ENCODE measurements around the gene PXDN. TPM values are rescaled to one million over a fixed set of nuclear protein-coding genes. Genes with fewer than 3 reads are reported as not detected.

The PXDN gene
- total and polyA plus RNA-seq, 2 of the 4 experiments (the other 2 are of a cell fraction), result 153 to 332 TPM

DNA sequence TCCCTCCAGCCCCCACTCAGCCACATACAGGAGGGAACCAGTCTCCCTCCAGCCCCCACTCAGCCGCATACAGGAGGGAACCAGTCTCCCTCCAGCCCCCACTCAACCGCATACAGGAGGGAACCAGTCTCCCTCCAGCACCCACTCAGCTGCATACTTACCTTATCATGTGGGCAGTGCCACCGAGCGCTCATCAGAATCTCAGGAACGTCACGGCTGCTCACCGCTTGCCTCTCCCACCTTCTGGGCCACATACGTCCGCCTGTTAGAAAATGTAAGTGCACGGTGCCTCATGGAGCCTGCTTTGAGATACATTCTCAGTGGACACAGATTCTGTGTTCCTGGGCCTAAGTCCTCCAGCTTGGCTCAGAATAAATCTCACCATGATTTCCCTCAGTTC lies 124.8 kb downstream of the PXDN start:
- no peak for ATAC-seq (ENCODE audit: low read depth)
- peaks cover 3% of the 10 kb centered on the region; the same call in 1 of the 2 replicates for H3K9me1 ChIP-seq (ENCODE audit: insufficient read depth, low read length)
- BruUV-seq (replicated peaks), result no TSS peak
- H3K4ac ChIP-seq (ENCODE audit: low read depth, low read length), result no peak overlapping the region
- H3K9ac ChIP-seq (ENCODE audit: low read depth, low read length), result no peak overlapping the region
- dilution Hi-C loops (cut with HindIII; ENCODE audit: low sequenced_read_pairs, unreplicated experiment), result no loop called here
- DNase-seq, result no peak
- POLR2A ChIA-PET (ENCODE audit: unreplicated experiment), result no interaction called here
- H3K18ac ChIP-seq (ENCODE audit: low read depth, low read length), result no peak overlapping the region
- 80% methylated on average over 7 of the region's 10 CpGs; no CpG with 5 or more reads in 1 of the 2 experiments for WGBS, 2 experiments (ENCODE audit: extremely low coverage in 2 of 2, insufficient read length in 1 of 2)
- CTCF ChIA-PET, result no interaction called here
- no peak overlapping the region for H3K56ac ChIP-seq (ENCODE audit: extremely low read depth, insufficient read depth, low read length)
- H3K4me1 ChIP-seq (ENCODE audit: control insufficient read depth, insufficient read depth, low read length), result no peaks in the 10 kb centered on the region
- H3K14ac ChIP-seq (replicated peaks; ENCODE audit: low read depth, low read length), result no peak overlapping the region
- no peak overlapping the region for H4K8ac ChIP-seq (ENCODE audit: low read depth in 2 of 2, low read length in 2 of 2)
- H3K79me1 ChIP-seq (ENCODE audit: low read depth in 1 of 2, low read length in 2 of 2), result no peaks in the 10 kb centered on the region
- H2BK120ac ChIP-seq (ENCODE audit: low read depth, low read length), result no peak overlapping the region
- in situ Hi-C loops (cut with MboI; ENCODE audit: low sequenced_read_pairs), result no loop called here
- no peak overlapping the region for H3K4me3 ChIP-seq (ENCODE audit: insufficient read depth, low read depth, low read length)
- H2BK15ac ChIP-seq (ENCODE audit: low read depth, low read length), result no peak overlapping the region
- TF ChIP-seq MAFK (IDR thresholded peaks at IDR 0.05; ENCODE audit: low read depth, low read length), result no peak
- no peak for TF ChIP-seq CEBPB (IDR thresholded peaks at IDR 0.05; ENCODE audit: low read depth, low read length)
- TF ChIP-seq RCOR1 (IDR thresholded peaks at IDR 0.05; ENCODE audit: insufficient replicate concordance, low read length), result no peak
- no peak for TF ChIP-seq CHD1 (IDR thresholded peaks at IDR 0.05; ENCODE audit: low read depth, low read length)
- TF ChIP-seq POLR2A (IDR thresholded peaks at IDR 0.05; ENCODE audit: low read depth, low read length), result no peak
- TF ChIP-seq, protein P1, sequence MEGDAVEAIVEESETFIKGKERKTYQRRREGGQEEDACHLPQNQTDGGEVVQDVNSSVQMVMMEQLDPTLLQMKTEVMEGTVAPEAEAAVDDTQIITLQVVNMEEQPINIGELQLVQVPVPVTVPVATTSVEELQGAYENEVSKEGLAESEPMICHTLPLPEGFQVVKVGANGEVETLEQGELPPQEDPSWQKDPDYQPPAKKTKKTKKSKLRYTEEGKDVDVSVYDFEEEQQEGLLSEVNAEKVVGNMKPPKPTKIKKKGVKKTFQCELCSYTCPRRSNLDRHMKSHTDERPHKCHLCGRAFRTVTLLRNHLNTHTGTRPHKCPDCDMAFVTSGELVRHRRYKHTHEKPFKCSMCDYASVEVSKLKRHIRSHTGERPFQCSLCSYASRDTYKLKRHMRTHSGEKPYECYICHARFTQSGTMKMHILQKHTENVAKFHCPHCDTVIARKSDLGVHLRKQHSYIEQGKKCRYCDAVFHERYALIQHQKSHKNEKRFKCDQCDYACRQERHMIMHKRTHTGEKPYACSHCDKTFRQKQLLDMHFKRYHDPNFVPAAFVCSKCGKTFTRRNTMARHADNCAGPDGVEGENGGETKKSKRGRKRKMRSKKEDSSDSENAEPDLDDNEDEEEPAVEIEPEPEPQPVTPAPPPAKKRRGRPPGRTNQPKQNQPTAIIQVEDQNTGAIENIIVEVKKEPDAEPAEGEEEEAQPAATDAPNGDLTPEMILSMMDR (conservative IDR thresholded peaks at IDR 0.05; ENCODE audit: low read depth, low read length), result no peak
- TF ChIP-seq BHLHE40 (IDR thresholded peaks at IDR 0.05; ENCODE audit: low read depth, low read length), result no peak
- no peak for TF ChIP-seq MAZ (IDR thresholded peaks at IDR 0.05; ENCODE audit: borderline replicate concordance, low read depth, low read length)
- TF ChIP-seq ELK1 (IDR thresholded peaks at IDR 0.05; ENCODE audit: borderline replicate concordance, low read depth, low read length), result no peak
- TF ChIP-seq RFX5 (IDR thresholded peaks at IDR 0.05; ENCODE audit: low read depth, low read length), result no peak
- no peak for TF ChIP-seq NFE2L2 (IDR thresholded peaks at IDR 0.05; ENCODE audit: low read depth, low read length)
- no peak for TF ChIP-seq RAD21 (IDR thresholded peaks at IDR 0.05; ENCODE audit: low read length)
- TF ChIP-seq MXI1 (IDR thresholded peaks at IDR 0.05; ENCODE audit: borderline replicate concordance, low read depth, low read length), result no peak
- no peak for TF ChIP-seq FOS (IDR thresholded peaks at IDR 0.05; ENCODE audit: low read depth, low read length)
- no peak overlapping the region for H3K27ac ChIP-seq (ENCODE audit: insufficient read depth, low read length)
- no peak overlapping the region for H3K4me2 ChIP-seq (ENCODE audit: low read depth, low read length)
- H4K5ac ChIP-seq (ENCODE audit: low read depth, low read length), result no peak overlapping the region
- no peak overlapping the region for H2AFZ ChIP-seq (replicated peaks; ENCODE audit: low read length, poor library complexity)
- H2BK5ac ChIP-seq (ENCODE audit: low read depth, low read length, poor library complexity, severe bottlenecking), result no peak overlapping the region
- H2AK9ac ChIP-seq (replicated peaks; ENCODE audit: low read depth, low read length, poor library complexity), result no peak overlapping the region
- H4K20me1 ChIP-seq (ENCODE audit: insufficient read depth, low read length), result no peaks in the 10 kb centered on the region
- no peak overlapping the region for H3K23ac ChIP-seq (ENCODE audit: low read depth, low read length)
- no peak overlapping the region for H2BK20ac ChIP-seq (ENCODE audit: low read depth, low read length)
- no peaks in the 10 kb centered on the region for H3K9me3 ChIP-seq (ENCODE audit: control insufficient read depth, insufficient read depth, low read length)
- intact Hi-C loops (cut with micrococcal nuclease), result no loop called here
- H3K27me3 ChIP-seq (ENCODE audit: control insufficient read depth, insufficient read depth, low read length), result peaks cover 2% of the 10 kb centered on the region; the same call in 1 of the 2 replicates
- H2AK5ac ChIP-seq (ENCODE audit: low read depth, low read length), result no peak overlapping the region
- H4K91ac ChIP-seq (ENCODE audit: insufficient read depth, low read depth, low read length), result no peak overlapping the region
- H3K36me3 ChIP-seq (ENCODE audit: control insufficient read depth, insufficient read depth, low read length), result no peaks in the 10 kb centered on the region
